ENCODE results near the gene TLCD5.

TLCD5 gene

GRCh38 chr11:120337355-120338106 is 12.4 kb downstream of the TLCD5 start:
- Mint-ChIP-seq H3K9me3 (no peaks in the 10 kb centered on the region), H3K36me3 (peaks cover 2% of the 10 kb centered on the region), H3K4me3 (peak overlapping the region; percentile 81), H3K4me1 (peaks cover 20% of the 10 kb centered on the region), H3K27ac (no peak overlapping the region), H3K27me3 (peaks cover 76% of the 10 kb centered on the region)
- DNase-seq, result no peak
- CTCF ChIA-PET, result no interaction called here

- no peak for DNase-seq
- Mint-ChIP-seq H3K27me3 (peaks cover 69% of the 10 kb centered on the region), H3K9me3 (no peaks in the 10 kb centered on the region), H3K4me3 (no peak overlapping the region), H3K27ac (no peak overlapping the region), H3K36me3 (peaks cover 2% of the 10 kb centered on the region), H3K4me1 (peaks cover 20% of the 10 kb centered on the region)
- CTCF ChIA-PET, result interaction anchor here (0.8 kb wide), 1 partner anchor 35 kb away, joined by 3 read pairs; no protein-coding TSS in a partner anchor
Measured at GRCh38 chr11:120338107-120338933, 13.2 kb downstream of the TLCD5 start.

- CTCF ChIA-PET, result interaction anchor here (0.8 kb wide), 1 partner anchor 37 kb away, joined by 3 read pairs; no protein-coding TSS in a partner anchor
- H3K27me3 Mint-ChIP-seq, result peaks cover 62% of the 10 kb centered on the region
- no peaks in the 10 kb centered on the region for H3K9me3 Mint-ChIP-seq
- H3K36me3 Mint-ChIP-seq, result peaks cover 2% of the 10 kb centered on the region
- no peak overlapping the region for H3K4me3 Mint-ChIP-seq
- no peak overlapping the region for H3K27ac Mint-ChIP-seq
- no peak for DNase-seq
- peaks cover 29% of the 10 kb centered on the region for H3K4me1 Mint-ChIP-seq
Measured at GRCh38 chr11:120339394-120339890, 14.3 kb downstream of the TLCD5 start.

- Mint-ChIP-seq H3K27ac (no peak overlapping the region), H3K4me3 (no peak overlapping the region), H3K4me1 (peaks cover 33% of the 10 kb centered on the region), H3K36me3 (peaks cover 2% of the 10 kb centered on the region), H3K9me3 (no peaks in the 10 kb centered on the region), H3K27me3 (peaks cover 65% of the 10 kb centered on the region)
- CTCF ChIA-PET, result no interaction called here
- DNase-seq, result no peak
Measured at GRCh38 chr11:120340529-120340928, 15.4 kb downstream of the TLCD5 start.

GRCh38 chr11:120342226-120342625 is 17.1 kb downstream of the TLCD5 start:
- H3K27ac Mint-ChIP-seq, result no peak overlapping the region
- H3K36me3 Mint-ChIP-seq, result peaks cover 2% of the 10 kb centered on the region
- H3K4me1 Mint-ChIP-seq, result peaks cover 28% of the 10 kb centered on the region
- no peak overlapping the region for H3K4me3 Mint-ChIP-seq
- H3K9me3 Mint-ChIP-seq, result no peaks in the 10 kb centered on the region
- CTCF ChIA-PET, result no interaction called here
- no peak for DNase-seq
- peaks cover 63% of the 10 kb centered on the region for H3K27me3 Mint-ChIP-seq

GRCh38 chr11:120342678-120343077 is 17.6 kb downstream of the TLCD5 start:
- no peak for DNase-seq
- CTCF ChIA-PET, result no interaction called here
- Mint-ChIP-seq H3K27ac (no peak overlapping the region), H3K4me1 (peaks cover 26% of the 10 kb centered on the region), H3K27me3 (peaks cover 63% of the 10 kb centered on the region), H3K9me3 (no peaks in the 10 kb centered on the region), H3K36me3 (no peaks in the 10 kb centered on the region), H3K4me3 (no peak overlapping the region)

GRCh38 chr11:120343429-120343828 is 18.3 kb downstream of the TLCD5 start:
- Mint-ChIP-seq H3K4me3 (no peak overlapping the region), H3K27ac (no peak overlapping the region), H3K4me1 (peaks cover 24% of the 10 kb centered on the region), H3K9me3 (no peaks in the 10 kb centered on the region), H3K27me3 (peaks cover 61% of the 10 kb centered on the region), H3K36me3 (no peaks in the 10 kb centered on the region)
- no peak for DNase-seq
- CTCF ChIA-PET, result no interaction called here

- Mint-ChIP-seq H3K4me3 (peak overlapping the region; percentile 37), H3K27ac (peak overlapping the region; percentile 72), H3K27me3 (peaks cover 58% of the 10 kb centered on the region), H3K4me1 (peaks cover 24% of the 10 kb centered on the region), H3K9me3 (no peaks in the 10 kb centered on the region), H3K36me3 (no peaks in the 10 kb centered on the region)
- DNase-seq, result peak; percentile 66
- CTCF ChIA-PET, result interaction anchor here (1.0 kb wide), 1 partner anchor 9 kb away, joined by 3 read pairs; no protein-coding TSS in a partner anchor
Measured at GRCh38 chr11:120344302-120345004, 19.4 kb downstream of the TLCD5 start.

GRCh38 chr11:120346233-120346632 is 21.1 kb downstream of the TLCD5 start:
- Mint-ChIP-seq H3K4me3 (no peak overlapping the region), H3K4me1 (peaks cover 18% of the 10 kb centered on the region), H3K36me3 (no peaks in the 10 kb centered on the region), H3K9me3 (no peaks in the 10 kb centered on the region), H3K27me3 (peaks cover 58% of the 10 kb centered on the region), H3K27ac (no peak overlapping the region)
- DNase-seq, result no peak
- CTCF ChIA-PET, result no interaction called here

- peaks cover 66% of the 10 kb centered on the region for H3K27me3 Mint-ChIP-seq
- no peak overlapping the region for H3K4me3 Mint-ChIP-seq
- no peaks in the 10 kb centered on the region for H3K4me1 Mint-ChIP-seq
- DNase-seq, result no peak
- CTCF ChIA-PET, result no interaction called here
- no peaks in the 10 kb centered on the region for H3K36me3 Mint-ChIP-seq
- no peaks in the 10 kb centered on the region for H3K9me3 Mint-ChIP-seq
- H3K27ac Mint-ChIP-seq, result no peak overlapping the region
Measured at GRCh38 chr11:120350637-120351036, 25.5 kb downstream of the TLCD5 start.

- CTCF ChIA-PET, result no interaction called here
- Mint-ChIP-seq H3K9me3 (no peaks in the 10 kb centered on the region), H3K4me1 (no peaks in the 10 kb centered on the region), H3K36me3 (no peaks in the 10 kb centered on the region), H3K27me3 (peaks cover 66% of the 10 kb centered on the region), H3K27ac (no peak overlapping the region), H3K4me3 (no peak overlapping the region)
- DNase-seq, result no peak
Measured at GRCh38 chr11:120352405-120352804, 27.3 kb downstream of the TLCD5 start.

GRCh38 chr11:120354068-120354467 is 29.0 kb downstream of the TLCD5 start:
- Mint-ChIP-seq H3K27ac (no peak overlapping the region), H3K9me3 (no peaks in the 10 kb centered on the region), H3K36me3 (no peaks in the 10 kb centered on the region), H3K27me3 (peaks cover 64% of the 10 kb centered on the region), H3K4me1 (no peaks in the 10 kb centered on the region), H3K4me3 (no peak overlapping the region)
- no peak for DNase-seq
- CTCF ChIA-PET, result no interaction called here

GRCh38 chr11:120354779-120355178 is 29.7 kb downstream of the TLCD5 start:
- CTCF ChIA-PET, result interaction anchor here (1.0 kb wide), 1 partner anchor 19 kb away, joined by 3 read pairs; no protein-coding TSS in a partner anchor
- Mint-ChIP-seq H3K27ac (no peak overlapping the region), H3K4me1 (no peaks in the 10 kb centered on the region), H3K36me3 (no peaks in the 10 kb centered on the region), H3K27me3 (peaks cover 60% of the 10 kb centered on the region), H3K9me3 (no peaks in the 10 kb centered on the region), H3K4me3 (no peak overlapping the region)
- DNase-seq, result no peak

GRCh38 chr11:120357620-120358019 is 32.5 kb downstream of the TLCD5 start:
- Mint-ChIP-seq H3K9me3 (no peaks in the 10 kb centered on the region), H3K4me3 (no peak overlapping the region), H3K27me3 (peaks cover 39% of the 10 kb centered on the region), H3K4me1 (no peaks in the 10 kb centered on the region), H3K27ac (no peak overlapping the region), H3K36me3 (no peaks in the 10 kb centered on the region)
- no peak for DNase-seq
- CTCF ChIA-PET, result no interaction called here
